B cell (primary cell): ENCODE data around the gene NTM.

Experiments used
- CTCF ChIP-seq: fragments of 200-600 bp; IDR thresholded peaks from one replicate; pipeline ENCODE4 v1.8.0; 2022; ENCODE audit warnings: antibody characterized with exemption, mild to moderate bottlenecking
- EZH2 ChIP-seq: IDR thresholded peaks from 2 replicates; pipeline ENCODE4 v1.6.1; 2012; ENCODE audit warnings: borderline replicate concordance, low read depth, mild to moderate bottlenecking, moderate library complexity, low read length; ENCODE audit not compliant: insufficient read depth, poor library complexity, severe bottlenecking

- no peak for TF ChIP-seq CTCF
- no peak for TF ChIP-seq EZH2
Measured at GRCh38 chr11:132254906-132255305, 884.5 kb downstream of the NTM start.
